OCI-M2 (cell line): ENCODE data around the gene DOC2B.
"Not testable (repeated sequence)": the region's sequence is repeated elsewhere in the genome, so short reads cannot be mapped to it uniquely, and the experiment has no call there.

Experiments used
- DNase-seq: peaks from one replicate; lab custom pipeline; 2025; ENCODE audit not compliant: unreplicated experiment; lab: John Stamatoyannopoulos, UW

The DOC2B gene

DNA sequence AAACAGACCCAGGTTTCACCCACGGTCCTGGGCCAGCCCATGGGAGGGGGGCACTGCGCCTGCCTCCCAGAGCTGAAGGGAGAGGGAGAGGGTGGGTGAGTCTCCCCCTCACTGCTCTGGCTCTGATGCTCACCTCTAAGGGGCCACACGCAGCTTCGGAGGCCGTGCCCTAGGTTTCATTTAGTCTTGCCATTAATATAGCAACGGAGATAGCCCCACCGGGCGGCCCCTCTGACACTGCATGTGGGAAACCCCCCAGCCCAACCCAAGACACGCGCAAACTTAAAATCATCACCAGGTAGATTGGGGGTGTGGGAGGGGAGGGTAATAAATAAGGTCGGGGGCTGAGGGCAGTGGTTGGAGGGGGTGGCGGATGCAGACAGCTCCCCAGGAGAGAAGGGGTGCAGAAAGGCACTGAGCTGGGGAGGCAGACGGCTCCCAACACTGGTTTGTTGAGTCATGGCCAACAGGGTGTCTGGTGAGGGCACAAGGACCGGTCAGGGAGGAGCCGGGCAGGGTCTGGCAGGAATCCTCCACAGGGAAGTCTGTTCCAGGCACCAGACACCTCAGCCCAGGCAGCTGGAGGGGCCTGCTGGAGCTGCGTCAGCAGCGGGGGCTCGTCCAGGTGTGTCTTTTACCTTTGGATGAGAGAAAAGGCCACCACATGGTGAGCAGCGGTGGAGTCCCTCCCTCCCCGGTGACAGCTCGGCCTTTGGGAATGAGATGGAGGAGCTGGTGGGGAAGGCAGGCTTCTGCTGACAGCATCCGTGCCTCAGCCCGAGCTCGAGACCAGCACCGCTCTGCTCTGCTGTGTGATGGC is 32.0 kb upstream of the DOC2B start:
- DNase-seq = no peak

DNA sequence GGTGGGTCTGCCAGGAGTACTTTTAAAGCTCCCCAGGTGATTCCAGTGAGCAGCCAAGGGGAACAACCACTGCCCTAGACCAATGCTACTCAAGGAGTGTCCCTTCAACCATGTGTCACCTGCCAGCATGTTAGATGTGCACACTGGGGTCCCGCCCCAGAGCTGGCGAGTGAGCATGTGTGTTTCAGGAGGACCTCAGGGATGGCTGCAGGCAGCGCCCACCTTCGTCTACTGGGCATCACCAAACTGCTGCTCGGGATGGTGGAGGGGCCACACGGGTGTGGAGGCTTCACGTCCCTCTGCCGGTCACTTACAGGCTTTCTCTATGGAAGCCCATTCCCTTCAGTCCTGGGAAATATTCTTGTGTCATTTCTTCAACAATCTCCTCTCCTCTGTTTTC is 29.0 kb upstream of the DOC2B start:
- no peak for DNase-seq

- no peak for DNase-seq
Observed at GRCh38 chr17:208429-208828, 27.0 kb upstream of the DOC2B start.

DNA sequence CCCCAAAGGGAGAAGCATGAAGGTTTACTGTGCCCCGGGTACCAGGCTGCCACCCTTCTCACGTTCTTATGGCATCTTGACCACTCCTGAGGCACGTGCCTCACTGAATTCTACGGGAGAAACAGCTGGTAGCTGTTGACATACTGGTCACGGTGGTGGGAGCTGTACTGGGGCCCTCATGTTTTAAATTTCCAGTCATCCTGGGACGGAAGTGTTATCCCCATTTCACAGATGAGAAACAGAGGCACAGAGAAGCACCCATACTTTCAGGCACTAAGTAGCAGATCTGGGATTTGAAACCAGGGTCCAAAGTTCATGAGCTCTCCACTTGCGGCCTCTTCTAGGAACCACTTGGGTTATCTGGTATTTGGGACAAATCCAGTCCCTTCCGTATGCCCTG is 26.3 kb upstream of the DOC2B start:
- no peak for DNase-seq

DNA sequence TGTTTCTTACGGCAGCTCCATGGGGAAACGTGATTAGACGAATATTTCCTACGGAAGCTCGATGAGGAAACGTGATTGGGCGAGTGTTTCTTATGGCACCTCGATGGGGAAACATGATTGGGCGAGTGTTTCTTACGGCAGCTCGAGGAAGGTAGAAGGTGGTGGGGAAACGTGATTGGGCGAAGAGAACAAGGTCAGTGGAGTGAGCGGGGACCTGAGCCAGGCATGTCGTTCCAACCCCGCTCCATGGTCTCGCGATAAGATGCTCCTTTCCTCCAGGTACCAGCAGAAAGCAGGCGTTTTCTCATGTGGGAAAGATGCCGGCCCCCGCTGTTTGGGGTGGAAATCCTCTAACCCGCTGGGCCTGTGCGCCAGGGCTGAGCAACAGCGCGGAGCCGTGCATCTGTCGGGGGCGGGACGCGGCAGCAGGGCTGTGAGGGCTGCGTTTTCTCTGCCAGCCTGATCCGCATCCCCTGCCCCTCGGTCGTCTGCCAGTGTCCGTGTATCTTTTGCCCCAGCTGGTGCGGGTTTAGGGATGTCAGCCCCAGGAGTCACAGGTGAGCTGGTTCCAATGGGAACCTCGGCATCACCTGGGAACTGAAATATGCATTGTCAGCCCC is 25.6 kb upstream of the DOC2B start:
- no peak for DNase-seq

DNA sequence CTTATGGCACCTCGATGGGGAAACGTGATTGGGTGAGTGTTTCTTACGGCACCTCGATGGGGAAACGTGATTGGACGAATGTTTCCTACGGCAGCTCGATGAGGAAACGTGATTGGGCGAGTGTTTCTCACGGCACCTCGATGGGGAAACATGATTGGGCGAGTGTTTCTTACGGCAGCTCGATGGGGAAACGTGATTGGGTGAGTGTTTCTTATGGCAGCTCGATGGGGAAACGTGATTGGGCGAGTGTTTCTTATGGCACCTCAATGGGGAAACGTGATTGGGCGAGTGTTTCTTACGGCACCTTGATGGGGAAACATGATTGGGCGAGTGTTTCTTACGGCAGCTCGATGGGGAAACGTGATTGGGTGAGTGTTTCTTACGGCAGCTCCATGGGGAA is 25.0 kb upstream of the DOC2B start:
- DNase-seq = not testable (repeated sequence)

DNA sequence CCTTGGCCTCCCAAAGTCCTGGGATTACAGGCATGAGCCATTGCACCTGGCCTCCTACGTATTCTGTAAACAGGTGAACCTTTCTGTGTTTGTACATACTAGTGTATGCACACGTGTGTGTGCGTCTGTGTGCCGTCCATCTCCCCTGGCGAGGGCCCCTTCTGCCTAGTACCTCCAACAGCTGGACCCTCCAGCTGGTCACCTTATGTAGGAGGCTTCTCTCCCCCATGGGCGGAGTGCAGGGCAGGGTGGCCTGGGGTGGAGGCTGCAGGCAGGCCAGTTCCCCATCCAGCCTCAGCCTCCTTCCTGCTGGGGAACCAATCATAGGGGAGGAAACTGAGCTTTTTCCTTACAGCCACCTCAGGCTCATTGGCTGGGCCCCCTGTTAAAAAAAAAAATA is 24.4 kb upstream of the DOC2B start:
- no peak for DNase-seq

DNA sequence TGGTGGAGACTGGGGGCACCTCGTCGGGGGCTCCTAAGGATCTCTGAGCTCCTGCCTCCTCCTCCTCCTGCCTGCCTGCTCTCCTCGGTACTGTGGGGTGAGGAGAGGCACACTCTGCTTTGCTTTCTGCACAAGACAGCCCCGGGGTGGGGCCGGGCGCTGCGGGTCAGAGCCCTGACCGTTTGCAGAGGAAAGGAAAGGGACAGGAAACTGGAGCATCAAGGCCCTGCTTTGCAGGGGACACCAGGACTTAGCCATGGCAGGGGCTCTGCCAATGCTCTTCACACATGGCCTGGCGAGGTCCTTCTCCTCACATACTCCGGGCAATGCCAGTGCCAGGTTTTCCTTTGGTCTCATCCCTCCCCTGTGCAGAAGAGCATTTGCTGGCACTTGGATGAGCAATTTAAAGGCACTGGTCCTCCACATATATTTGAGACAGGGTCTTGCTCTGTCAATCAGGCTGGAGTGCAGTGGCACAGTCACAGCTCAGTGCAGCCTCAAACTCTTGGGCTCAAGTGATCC is 23.8 kb upstream of the DOC2B start:
- no peak for DNase-seq

DNA sequence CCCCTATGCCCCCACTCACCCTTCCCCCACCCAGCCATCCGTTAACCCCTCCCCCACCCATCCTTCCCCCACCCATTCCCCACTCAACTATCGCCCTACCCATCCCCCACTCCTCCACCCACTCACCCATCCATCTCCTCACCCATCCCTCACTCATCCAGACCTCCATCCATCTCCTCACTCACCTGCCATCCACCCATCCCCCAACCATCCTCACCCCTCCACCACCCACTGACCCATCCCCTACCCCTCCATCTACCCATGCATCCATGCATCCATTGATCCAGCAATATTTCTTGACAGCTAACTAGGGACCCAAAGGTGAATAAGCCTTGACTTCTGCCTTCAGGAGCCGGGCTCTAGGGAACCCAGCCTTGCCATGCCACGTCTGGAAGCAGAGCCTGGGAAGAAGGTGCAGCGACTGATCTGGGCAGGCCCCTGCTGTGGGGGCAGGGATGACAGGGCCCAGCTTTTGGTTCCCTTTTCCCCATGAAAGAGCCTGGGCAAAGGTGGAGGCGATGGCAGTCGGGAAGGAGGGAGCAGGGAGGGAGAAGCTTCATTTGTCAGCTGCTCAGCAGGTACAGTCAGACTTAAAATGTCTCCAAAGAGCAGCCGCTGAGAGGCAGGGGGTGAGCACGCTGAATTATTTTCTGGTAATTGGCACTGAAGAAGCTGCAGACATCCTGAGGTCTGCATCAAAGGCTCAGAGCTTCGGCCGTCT is 23.1 kb upstream of the DOC2B start:
- DNase-seq = no peak

DNA sequence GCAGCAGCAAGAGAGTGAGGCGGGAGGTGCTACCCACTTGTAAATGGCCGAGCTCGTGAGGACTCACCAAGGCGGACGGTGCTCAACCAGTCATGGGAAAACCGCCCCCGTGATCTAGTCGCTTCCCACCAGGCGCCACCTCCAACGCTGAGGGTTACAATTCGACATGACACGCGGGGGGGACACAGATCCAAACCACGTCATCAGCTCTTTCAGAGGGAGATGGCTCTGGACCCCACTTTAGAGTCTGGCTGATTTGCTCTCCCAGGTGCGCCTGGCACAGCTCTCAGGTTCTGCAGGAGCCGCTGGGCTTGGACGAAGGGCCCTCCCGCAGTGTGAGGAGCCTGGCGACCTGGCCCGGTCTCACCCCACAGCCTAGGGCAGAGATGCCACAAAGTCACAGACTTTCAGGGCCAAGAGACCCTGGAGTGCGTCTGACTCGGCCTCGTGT is 21.1 kb upstream of the DOC2B start:
- DNase-seq = no peak

DNA sequence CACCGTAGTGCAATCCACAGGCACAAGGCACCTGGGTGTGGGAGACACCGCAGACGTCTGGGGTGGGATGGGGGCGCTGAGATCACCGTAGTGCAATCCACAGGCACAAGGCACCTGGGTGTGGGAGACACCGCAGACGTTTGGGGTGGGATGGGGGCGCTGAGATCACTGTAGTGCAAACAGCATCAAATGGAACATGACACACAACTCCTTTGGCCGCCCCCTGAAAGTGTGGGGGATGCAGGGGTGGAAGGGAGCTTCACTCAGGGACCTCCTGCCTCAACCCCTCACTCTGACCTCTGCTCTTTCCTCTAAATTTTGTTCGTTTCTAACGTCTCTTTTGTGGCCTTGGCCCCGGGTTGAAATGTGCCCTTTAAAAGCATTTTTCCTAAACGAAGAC is 20.3 kb upstream of the DOC2B start:
- DNase-seq = not testable (repeated sequence)

DNA sequence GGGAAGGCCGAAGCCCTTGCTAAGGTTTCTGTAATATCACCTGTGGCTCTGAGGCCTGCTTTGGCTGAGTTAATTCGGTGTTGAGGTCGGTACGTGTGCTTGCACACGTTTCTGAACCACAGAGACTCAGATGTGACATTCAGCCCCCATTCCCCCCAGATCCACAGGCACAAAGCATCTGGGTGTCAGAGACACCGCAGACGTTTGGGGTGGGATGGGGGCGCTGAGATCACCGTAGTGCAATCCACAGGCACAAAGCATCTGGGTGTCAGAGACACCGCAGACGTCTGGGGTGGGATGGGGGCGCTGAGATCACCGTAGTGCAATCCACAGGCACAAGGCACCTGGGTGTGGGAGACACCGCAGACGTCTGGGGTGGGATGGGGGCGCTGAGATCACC is 19.8 kb upstream of the DOC2B start:
- not testable (repeated sequence) for DNase-seq

DNA sequence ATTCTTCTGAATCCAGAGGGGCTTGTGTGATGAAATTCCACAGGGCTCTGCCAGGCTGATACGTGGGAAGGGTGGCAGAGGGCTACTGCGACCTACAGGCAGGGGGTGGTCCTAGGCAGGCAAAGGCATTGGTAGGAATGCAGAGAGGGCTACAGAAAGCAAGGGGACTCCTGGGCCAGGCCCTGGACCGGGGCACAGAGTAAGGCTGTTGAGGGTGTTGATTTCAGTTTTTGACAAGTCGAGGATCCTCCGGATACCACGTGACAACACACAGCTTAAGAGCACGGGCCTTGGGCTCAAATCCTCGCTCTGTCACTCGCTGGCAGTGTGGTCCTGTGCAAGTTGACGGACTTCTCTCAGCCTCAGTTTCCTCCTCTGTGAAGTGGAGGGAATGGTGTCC is 19.1 kb upstream of the DOC2B start:
- no peak for DNase-seq

DNA sequence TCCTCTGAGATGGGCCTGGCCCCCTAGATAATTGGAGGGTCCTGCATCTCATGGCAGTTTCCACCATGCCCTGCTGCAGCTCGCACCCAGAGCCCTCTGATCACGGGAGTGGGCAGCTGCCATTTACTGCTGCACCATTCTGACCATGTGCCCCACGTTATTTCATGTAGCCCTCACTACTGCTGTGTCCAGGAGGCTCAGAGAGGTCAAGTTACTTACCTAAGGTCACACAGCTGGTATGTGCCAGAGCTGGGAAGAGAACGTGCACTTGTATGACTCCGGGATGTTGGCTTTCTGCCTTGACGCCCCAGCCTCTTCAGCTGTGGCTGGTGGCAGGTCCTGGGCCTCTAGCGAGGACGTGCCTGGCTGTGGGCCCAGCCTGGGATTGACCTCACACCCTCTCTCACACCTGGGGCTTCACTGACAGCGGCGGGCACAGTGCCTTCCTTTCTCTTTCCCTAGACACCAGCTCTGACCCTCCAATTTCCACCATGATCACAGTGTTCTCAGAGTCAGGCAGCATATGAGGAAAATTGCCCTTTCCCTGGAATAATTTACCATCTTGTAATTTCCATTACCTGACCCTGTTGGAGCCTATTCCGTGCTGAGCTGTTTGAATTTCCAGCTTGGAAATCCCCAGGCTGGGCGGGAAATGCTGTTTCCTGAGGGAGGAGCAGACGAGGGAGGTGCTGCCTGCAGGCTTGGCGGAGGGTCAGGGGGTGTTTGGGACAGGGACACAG is 18.5 kb upstream of the DOC2B start:
- no peak for DNase-seq

GRCh38 chr17:199191-199604 is 17.7 kb upstream of the DOC2B start:
- DNase-seq = no peak

GRCh38 chr17:198225-198624 is 16.8 kb upstream of the DOC2B start:
- DNase-seq = not testable (repeated sequence)

- DNase-seq = no peak
Observed at GRCh38 chr17:197352-197751, 15.9 kb upstream of the DOC2B start.

DNA sequence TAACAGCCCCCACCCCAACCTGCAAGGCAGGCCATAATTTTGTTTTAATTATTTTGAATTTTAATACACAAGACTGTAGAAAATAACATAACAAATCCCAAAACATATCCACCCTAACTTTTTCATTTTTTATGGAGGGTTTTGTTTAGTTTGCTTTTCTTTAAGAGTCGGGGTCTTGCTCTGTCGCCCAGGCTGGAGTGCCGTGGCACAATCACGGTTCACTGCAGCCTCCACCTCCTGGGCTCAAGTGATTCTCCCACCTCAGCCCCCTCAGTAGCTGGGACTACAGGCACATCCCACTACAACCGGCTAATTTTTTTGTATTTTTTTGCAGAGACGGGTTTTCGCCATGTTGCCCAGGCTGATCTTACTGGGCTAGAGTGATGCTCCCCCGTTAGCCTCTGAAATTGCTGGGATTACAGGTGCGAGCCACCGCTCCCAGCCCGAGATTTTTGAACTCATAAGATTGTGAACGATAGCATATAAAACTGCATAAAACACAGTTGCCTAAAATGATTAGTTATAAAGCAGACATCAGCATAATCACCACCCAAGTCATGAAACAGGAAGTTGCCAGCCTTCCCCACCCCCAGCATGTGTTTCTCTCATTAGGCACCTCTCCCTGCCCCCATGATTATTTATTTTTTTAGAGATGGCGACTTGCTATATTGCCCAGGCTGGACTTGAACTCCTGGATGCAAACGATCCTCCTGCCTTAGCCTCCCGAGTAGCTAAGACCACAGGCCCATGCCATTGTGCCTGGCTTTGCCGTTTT is 13.6 kb upstream of the DOC2B start:
- DNase-seq = no peak

DNA sequence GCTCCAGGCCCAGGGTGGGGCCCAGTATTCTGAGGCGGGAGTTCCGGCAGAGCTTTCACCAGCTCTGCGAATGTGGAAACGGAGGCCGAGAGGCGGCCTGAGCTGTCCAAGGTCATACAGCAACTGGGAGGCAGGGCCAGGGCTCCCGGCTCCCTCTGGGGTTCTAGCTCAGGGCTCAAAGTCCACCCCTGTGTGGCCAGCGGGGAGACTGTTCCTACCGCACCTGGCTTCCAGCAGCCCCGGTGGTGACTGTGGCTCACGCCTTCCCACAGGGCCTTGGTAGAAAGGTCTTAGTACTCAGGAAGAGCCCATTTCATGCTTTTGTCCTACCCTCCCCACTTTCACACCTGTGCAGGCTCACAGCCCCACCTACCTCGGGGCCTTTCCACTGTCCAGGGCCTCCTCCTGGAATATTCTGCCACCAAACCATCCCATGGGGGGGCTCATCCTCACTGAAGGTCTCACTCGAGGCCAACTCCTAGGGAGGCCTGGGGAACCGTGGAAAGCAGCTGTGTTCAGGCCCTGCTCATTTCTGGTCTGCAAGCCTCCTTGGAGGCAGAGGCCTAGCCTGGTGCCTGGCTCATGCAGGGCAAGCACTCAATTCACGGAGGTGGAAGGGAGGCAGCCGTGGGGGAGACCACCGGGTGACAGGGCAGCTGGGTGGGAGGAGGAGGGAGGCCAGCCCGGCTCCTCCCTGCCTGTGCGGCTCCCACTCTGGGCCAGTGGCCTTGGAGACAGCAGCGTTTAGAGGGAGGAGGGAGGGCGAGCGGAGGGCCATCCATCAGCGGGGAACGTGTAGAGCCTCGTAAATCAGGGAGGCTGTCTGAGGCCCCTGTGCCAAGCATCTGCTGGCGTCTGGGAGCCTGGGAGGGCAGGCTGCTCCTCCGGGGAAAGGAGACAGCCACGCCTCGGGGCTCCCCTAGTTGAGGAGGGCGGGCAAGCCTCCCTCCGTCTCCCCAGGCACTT is 12.7 kb upstream of the DOC2B start:
- no peak for DNase-seq
